HAP-1 (cell line): Measurements from ENCODE around the gene DOP1B.
"Not testable (repeated sequence)": the region's sequence is repeated elsewhere in the genome, so short reads cannot be mapped to it uniquely, and the experiment has no call there.

ENCODE experiments used
- DNase-seq, 2 experiments: peaks; one replicate each; pipeline ENCODE4 v3.0.0-alpha.2; 2016 to 2020; ENCODE audit warnings: low spot score in 2 of 2
- H3K27me3 ChIP-seq: fragments of 250-450 bp; sonication (Bioruptor Pico); 2 replicates; pipeline ENCODE4 v1.5.1; 2020; ENCODE audit warnings: low read depth, mild to moderate bottlenecking, moderate library complexity
- H3K36me3 ChIP-seq: fragments of 250-450 bp; sonication (Bioruptor Pico); replicated peaks from 2 replicates; pipeline ENCODE4 v1.5.1; 2020; ENCODE audit warnings: mild to moderate bottlenecking
- H3K4me1 ChIP-seq: fragments of 250-450 bp; sonication (Bioruptor Pico); 2 replicates; pipeline ENCODE4 v1.5.1; 2020; ENCODE audit warnings: mild to moderate bottlenecking
- H3K4me3 ChIP-seq: fragments of 250-450 bp; sonication (Bioruptor Pico); 2 replicates; pipeline ENCODE4 v1.5.1; 2020; ENCODE audit warnings: mild to moderate bottlenecking, moderate library complexity
- H3K9me3 ChIP-seq: fragments of 250-450 bp; sonication (Bioruptor Pico); 2 replicates; pipeline ENCODE4 v1.5.1; 2020; ENCODE audit warnings: mild to moderate bottlenecking, moderate library complexity
- in situ Hi-C: fragments of 300-500 bp; cut with MboI; formaldehyde crosslinking; loops from 3 replicates; pipeline ENCODE4 v1.14.3; 2020; ENCODE audit warnings: low sequenced_read_pairs, inconsistent platforms, mixed read lengths

Gene DOP1B

DNA sequence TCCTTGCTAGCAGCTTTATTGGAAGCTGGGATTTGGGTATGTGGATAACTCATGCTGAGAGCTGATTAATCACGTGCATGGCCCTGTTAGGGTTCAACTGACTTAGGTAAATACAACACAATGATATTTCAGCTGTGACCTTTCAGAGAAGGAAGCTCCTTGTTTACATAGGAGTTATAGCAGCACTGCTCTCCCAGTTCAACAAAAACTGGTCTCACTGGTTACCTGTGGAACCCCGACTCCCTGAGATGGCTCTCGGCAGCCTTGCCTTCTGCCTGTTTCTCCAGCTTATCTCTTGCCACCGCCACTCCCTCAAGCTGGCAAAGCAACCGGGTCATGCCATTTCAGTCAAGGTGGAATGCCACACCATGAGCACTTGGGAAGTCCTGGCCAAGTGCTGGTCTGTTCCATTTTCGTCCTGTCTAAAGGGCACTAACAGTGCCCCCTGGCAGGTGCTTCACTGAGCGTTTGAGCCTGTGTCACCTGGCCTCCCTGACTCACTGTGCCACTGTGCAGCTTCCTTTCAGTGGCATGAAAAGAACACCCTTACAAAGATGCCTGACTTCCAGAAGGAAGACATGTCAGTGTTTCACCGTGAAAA, 31.6 kb downstream of the DOP1B start:
- no peaks in the 10 kb centered on the region for H3K27me3 ChIP-seq
- no peak for DNase-seq
- H3K4me1 ChIP-seq: no peaks in the 10 kb centered on the region
- H3K9me3 ChIP-seq: no peaks in the 10 kb centered on the region
- in situ Hi-C loops: no loop called here
- H3K36me3 ChIP-seq: no peaks in the 10 kb centered on the region
- no peak overlapping the region for H3K4me3 ChIP-seq

DNA sequence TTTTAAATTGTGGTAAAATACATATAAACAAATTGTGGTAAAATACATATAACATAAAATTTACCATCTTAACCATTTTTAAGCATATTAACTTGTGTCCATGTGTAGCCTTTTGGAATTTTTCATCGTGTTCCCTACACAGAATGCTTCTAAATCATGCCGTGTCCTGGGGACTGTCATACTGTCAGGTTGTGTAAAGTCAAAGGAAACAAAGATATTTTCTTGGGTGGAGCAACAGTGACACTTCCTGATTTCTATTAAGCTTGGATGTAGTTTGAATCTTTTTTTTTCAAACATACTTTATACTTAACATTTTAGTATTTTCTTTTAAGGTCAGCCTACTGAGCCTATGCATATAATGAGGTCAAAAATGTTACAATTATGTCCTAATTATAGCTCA, 32.3 kb downstream of the DOP1B start:
- H3K9me3 ChIP-seq: no peaks in the 10 kb centered on the region
- no peaks in the 10 kb centered on the region for H3K4me1 ChIP-seq
- in situ Hi-C loops: no loop called here
- no peaks in the 10 kb centered on the region for H3K36me3 ChIP-seq
- DNase-seq: no peak
- no peaks in the 10 kb centered on the region for H3K27me3 ChIP-seq
- no peak overlapping the region for H3K4me3 ChIP-seq

DNA sequence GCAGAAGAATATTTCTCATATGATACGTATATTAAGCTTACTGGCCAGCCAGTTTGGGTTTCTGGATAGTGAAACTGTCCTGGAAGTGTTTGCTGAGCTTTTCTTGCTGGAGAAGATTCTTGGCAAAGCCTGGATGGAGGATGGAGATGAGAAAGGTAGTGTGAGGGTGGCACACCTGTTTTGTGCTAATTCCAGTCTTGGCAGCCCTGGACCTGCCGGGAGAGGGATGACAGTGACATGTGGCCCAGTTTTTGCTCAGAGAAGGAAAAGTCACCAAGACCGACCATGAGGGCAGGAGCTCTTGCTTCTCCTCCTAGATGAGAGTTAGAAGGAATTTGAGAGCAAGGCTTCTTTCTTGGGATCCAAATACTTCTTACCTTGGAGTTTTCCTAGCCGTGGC, 34.1 kb downstream of the DOP1B start:
- DNase-seq: no peak
- H3K4me3 ChIP-seq: no peak overlapping the region
- in situ Hi-C loops: no loop called here

DNA sequence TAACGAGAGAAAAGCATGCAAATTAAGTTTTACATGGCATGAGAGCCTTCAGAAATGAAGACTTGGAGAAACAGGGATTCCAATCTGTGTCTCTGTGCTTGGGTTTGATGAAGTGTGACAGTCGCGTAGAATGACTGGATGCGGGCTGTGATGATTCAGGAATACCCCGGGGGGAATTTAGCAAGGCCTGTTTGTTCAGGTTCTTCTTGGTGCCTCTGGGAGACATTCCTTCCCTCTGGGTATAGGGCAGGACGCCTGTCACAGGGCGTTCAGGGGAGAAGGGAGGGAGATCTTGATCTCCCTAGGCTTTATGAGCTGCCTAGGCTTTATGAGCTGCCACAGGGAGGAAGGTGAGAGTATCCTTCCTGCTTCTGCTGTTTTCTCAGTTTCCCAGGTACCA, 36.6 kb downstream of the DOP1B start:
- H3K4me1 ChIP-seq: no peaks in the 10 kb centered on the region
- H3K9me3 ChIP-seq: no peaks in the 10 kb centered on the region
- H3K36me3 ChIP-seq: no peaks in the 10 kb centered on the region
- in situ Hi-C loops: no loop called here
- no peak overlapping the region for H3K4me3 ChIP-seq
- no peaks in the 10 kb centered on the region for H3K27me3 ChIP-seq
- DNase-seq: no peak

More for the DNA sequence above, 34.1 kb downstream of the DOP1B start:
- Histone ChIP-seq H3K9me3 (no peaks in the 10 kb centered on the region), H3K27me3 (no peaks in the 10 kb centered on the region), H3K4me1 (no peaks in the 10 kb centered on the region), H3K36me3 (no peaks in the 10 kb centered on the region)

DNA sequence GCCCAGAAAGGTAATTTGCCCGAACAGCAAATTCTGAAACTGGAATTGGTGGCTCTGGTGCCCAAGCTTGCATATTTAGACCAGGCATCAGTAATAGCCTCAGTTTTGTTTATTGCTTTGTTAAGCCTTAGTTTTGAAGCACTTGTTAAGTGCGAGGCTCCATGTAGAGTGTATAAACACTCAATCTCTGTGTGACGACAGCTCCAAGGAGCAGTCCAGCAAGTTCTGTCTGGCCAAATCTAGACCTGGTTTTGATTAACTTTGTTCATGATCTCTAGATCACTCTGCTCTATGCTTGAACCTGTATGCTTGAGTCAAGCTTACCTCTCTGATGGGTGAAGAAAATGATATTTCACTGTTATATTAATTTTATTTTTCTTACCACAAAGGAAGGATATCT, 37.4 kb downstream of the DOP1B start:
- DNase-seq: no peak
- no peaks in the 10 kb centered on the region for H3K9me3 ChIP-seq
- H3K36me3 ChIP-seq: no peaks in the 10 kb centered on the region
- no peak overlapping the region for H3K4me3 ChIP-seq
- H3K27me3 ChIP-seq: no peaks in the 10 kb centered on the region
- in situ Hi-C loops: no loop called here
- no peaks in the 10 kb centered on the region for H3K4me1 ChIP-seq

DNA sequence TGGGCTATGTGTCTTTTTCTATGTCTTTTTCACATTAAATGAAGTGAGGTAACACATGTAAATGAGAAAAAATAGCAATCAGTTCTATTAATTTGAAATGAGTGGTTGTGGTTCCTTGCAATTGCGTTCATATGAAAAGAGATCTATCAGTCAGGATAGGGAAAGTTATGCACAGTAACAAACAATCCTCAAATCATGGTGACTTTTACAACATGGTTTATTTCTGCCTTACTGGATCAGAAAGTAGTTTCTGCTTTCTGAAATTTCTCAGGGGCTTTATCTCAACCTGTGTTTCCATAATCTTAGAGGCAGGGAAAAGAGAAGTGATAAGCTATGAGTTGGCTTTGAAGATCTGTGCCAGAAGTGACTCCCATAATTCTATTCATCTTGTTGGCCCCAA, 39.0 kb downstream of the DOP1B start:
- Histone ChIP-seq H3K9me3 (no peaks in the 10 kb centered on the region), H3K4me1 (no peaks in the 10 kb centered on the region), H3K4me3 (no peak overlapping the region), H3K27me3 (no peaks in the 10 kb centered on the region), H3K36me3 (no peaks in the 10 kb centered on the region)
- DNase-seq: no peak
- in situ Hi-C loops: no loop called here

DNA sequence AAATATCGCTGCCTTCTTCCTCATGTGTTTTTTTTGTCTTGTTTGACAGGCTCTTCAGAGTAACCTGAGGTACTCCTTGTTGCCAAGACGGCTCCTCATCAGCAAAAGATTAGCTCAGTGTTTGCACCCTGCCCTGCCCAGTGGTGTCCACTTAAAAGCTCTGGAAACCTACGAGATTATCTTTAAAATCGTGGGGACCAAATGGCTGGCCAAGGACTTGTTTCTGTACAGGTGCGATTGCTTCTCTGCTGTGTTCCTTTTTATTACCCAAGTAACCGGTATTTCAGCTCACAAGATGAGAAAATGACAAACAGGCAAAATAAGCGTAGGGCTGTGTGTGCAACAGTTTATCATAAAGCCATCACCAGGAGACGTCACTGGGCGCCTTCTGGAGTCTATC, 42.4 kb downstream of the DOP1B start:
- H3K27me3 ChIP-seq: no peaks in the 10 kb centered on the region
- in situ Hi-C loops: no loop called here
- H3K4me1 ChIP-seq: no peaks in the 10 kb centered on the region
- H3K9me3 ChIP-seq: no peaks in the 10 kb centered on the region
- no peaks in the 10 kb centered on the region for H3K36me3 ChIP-seq
- DNase-seq: no peak
- H3K4me3 ChIP-seq: no peak overlapping the region

DNA sequence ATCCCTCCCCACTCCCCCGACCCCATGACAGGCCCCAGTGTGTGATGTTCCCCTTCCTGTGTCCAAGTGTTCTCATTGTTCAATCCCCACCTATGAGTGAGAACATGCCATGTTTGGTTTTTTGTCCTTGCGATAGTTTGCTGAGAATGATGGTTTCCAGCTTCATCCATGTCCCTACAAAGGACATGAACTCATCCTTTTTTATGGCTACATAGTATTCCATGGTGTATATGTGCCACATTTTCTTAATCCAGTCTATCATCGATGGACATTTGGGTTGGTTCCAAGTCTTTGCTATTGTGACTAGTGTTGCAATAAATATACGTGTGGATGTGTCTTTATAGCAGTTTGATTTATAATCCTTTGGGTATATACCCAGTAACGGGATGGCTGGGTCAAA, 43.0 kb downstream of the DOP1B start:
- H3K27me3 ChIP-seq, in situ Hi-C loops, H3K4me3 ChIP-seq, H3K9me3 ChIP-seq, DNase-seq, H3K36me3 ChIP-seq, H3K4me1 ChIP-seq: not testable (repeated sequence)

DNA sequence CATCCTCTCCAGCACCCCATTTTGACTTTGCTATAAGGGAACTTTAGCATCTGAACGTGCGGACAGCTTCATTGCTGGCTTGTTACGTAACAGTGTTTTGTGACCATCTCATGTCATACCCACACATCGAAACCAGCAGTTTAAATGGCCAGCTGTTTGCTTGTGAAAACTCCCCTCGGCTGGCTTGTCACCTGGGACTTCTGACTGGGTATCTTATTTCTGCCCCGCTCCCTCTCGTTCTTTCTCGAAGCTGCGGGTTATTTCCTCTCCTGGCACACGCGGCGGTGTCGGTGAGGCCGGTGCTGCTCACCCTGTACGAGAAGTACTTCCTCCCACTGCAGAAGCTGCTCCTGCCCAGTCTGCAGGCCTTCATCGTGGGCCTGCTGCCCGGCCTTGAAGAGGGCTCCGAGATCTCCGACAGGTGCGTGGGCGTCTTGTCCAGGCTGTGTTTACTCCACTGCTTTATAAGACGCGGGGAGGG, 43.5 kb downstream of the DOP1B start:
- in situ Hi-C loops: no loop called here
- H3K27me3 ChIP-seq: no peaks in the 10 kb centered on the region
- no peaks in the 10 kb centered on the region for H3K36me3 ChIP-seq
- no peaks in the 10 kb centered on the region for H3K4me1 ChIP-seq
- no peak overlapping the region for H3K4me3 ChIP-seq
- no peaks in the 10 kb centered on the region for H3K9me3 ChIP-seq
- DNase-seq: no peak

DNA sequence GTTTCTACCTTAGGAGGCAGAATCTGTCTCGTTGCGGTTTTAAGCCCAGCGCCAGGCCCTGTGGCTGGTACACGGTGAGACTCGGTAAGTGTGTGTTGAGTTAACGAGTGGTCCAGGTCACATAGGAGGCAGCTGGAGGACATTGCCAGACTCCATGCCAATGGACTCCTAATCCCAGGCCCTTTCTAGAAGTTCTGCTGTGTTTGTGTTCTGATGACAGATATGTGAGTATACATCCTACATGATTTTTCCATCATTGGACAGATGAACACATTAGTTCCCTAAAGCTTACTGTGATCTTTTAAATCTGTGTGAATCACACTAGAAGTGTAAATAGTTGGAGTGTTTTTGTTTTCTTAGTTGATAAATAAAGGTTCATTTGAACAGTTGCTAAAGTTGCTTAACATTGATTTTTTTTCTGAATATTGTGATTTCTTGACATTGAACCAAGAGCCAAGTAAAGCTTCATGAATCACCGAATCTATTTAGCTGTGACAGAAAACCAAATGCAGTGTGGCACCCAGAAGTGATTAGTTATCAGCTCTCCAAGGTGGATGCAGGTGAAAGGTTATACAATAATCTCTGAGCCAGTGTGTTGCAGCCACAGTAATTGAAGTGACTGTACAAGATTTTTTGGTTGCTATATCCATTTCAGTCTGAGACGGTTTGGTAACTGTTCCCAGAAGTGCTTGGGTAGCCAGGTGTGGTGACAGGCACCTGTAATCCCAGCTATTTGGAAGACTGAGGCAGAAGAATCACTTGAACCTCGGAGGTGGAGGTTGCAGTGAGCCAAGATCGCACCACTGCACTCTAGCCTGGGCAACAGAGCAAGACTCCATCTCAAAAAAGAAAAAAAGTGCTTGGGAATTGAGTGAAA, 46.3 kb downstream of the DOP1B start:
- no peaks in the 10 kb centered on the region for H3K9me3 ChIP-seq
- in situ Hi-C loops: no loop called here
- H3K27me3 ChIP-seq: no peaks in the 10 kb centered on the region
- no peaks in the 10 kb centered on the region for H3K36me3 ChIP-seq
- no peak overlapping the region for H3K4me3 ChIP-seq
- H3K4me1 ChIP-seq: no peaks in the 10 kb centered on the region
- DNase-seq: no peak

DNA sequence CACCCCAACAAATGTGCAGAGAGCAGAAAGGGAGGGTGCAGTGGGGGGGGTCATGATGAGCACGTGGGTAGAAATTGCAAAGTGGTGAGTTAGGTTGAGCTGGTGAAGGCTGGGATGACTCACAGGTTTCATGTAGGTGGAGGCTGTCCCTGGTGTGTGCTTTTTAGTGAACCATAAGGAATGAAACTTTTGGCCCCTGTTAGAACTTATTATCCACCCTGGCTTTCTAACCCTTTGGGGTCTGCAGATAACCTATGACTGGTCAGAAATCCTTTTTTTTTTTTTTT, 46.9 kb downstream of the DOP1B start:
- DNase-seq: no peak
- no peaks in the 10 kb centered on the region for H3K4me1 ChIP-seq
- H3K36me3 ChIP-seq: no peaks in the 10 kb centered on the region
- in situ Hi-C loops: no loop called here
- H3K4me3 ChIP-seq: no peak overlapping the region
- no peaks in the 10 kb centered on the region for H3K9me3 ChIP-seq
- no peaks in the 10 kb centered on the region for H3K27me3 ChIP-seq

DNA sequence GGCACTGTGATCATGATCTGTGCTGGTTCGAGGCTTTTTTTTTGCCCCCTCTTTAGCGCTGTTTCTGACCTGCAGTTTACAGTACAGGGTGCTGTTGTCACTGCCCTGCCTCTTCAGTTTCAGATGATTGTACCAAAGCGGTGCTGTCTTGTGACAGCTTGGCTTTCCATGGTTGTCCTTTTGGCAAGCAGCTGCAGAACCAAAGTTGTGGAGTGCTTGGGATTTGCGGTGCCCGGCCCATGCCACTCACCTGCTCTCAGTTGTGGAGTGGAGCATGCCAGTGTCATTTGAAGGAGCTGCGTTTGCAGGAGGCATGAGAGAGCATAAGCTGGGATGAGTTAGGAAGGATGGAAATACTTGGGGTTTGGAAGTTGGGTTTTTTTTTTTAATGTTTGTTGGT, 48.4 kb downstream of the DOP1B start:
- in situ Hi-C loops: no loop called here
- DNase-seq: no peak
- Histone ChIP-seq H3K4me3 (no peak overlapping the region), H3K9me3 (no peaks in the 10 kb centered on the region), H3K4me1 (no peaks in the 10 kb centered on the region), H3K36me3 (no peaks in the 10 kb centered on the region), H3K27me3 (no peaks in the 10 kb centered on the region)

DNA sequence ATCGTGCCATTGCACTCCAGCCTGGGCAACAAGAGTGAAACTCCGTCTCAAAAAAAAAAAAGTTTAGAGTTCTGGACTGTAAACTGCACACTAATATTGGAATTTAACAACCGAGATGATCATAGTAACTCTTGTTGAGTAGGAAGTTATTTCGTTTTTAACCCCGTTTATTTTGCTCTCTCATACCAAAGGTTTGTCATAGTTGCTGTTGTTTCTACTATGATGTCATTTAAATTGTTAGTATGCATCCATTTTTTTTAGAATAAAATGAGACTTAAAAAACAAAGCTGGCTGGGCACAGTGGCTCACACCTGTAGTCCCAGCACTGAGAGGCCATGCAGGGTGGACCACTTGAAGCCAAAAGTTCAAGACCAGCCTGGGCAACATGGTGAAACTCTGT, 49.3 kb downstream of the DOP1B start:
- no peaks in the 10 kb centered on the region for H3K4me1 ChIP-seq
- in situ Hi-C loops: no loop called here

More for the DNA sequence above, 49.3 kb downstream of the DOP1B start:
- no peaks in the 10 kb centered on the region for H3K36me3 ChIP-seq
- H3K27me3 ChIP-seq: no peaks in the 10 kb centered on the region
- no peaks in the 10 kb centered on the region for H3K9me3 ChIP-seq
- no peak for DNase-seq
- H3K4me3 ChIP-seq: no peak overlapping the region
